ENCODE measurements around the gene FOXP1. TPM values are rescaled to one million over a fixed set of nuclear protein-coding genes. Genes with fewer than 3 reads are reported as not detected.

Gene FOXP1
- total and polyA plus RNA-seq, 2 donors (not counting 1 experiment from before 2014, with no cell fraction given), result 70.3 to 101 TPM

GRCh38 chr3:71565976-71566375 is 17.6 kb downstream of the FOXP1 start:
- no peaks in the 10 kb centered on the region for H3K9me3 ChIP-seq (ENCODE audit: control insufficient read depth, insufficient read depth, low read depth, low read length)
- H2AFZ ChIP-seq (ENCODE audit: low read length), result no peak overlapping the region
- H3K4me3 ChIP-seq (replicated peaks in 1 of 4; ENCODE audit: control extremely low read depth in 1 of 4, insufficient read depth in 1 of 4, low read depth in 3 of 4, low read length in 4 of 4), result no peak overlapping the region
- TF ChIP-seq EZH2 (IDR thresholded peaks at IDR 0.05; ENCODE audit: low read length, missing control alignments), result no peak
- TF ChIP-seq, protein P1, sequence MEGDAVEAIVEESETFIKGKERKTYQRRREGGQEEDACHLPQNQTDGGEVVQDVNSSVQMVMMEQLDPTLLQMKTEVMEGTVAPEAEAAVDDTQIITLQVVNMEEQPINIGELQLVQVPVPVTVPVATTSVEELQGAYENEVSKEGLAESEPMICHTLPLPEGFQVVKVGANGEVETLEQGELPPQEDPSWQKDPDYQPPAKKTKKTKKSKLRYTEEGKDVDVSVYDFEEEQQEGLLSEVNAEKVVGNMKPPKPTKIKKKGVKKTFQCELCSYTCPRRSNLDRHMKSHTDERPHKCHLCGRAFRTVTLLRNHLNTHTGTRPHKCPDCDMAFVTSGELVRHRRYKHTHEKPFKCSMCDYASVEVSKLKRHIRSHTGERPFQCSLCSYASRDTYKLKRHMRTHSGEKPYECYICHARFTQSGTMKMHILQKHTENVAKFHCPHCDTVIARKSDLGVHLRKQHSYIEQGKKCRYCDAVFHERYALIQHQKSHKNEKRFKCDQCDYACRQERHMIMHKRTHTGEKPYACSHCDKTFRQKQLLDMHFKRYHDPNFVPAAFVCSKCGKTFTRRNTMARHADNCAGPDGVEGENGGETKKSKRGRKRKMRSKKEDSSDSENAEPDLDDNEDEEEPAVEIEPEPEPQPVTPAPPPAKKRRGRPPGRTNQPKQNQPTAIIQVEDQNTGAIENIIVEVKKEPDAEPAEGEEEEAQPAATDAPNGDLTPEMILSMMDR (conservative IDR thresholded peaks at IDR 0.05 in 1 of 2, IDR thresholded peaks at IDR 0.05 in 1 of 2; ENCODE audit: low read depth in 1 of 2, low read length in 2 of 2), result no peak
- H3K4me1 ChIP-seq (ENCODE audit: control insufficient read depth, extremely low read depth, insufficient read depth, low read length), result no peaks in the 10 kb centered on the region
- no peak for DNase-seq (ENCODE audit: low read depth in 2 of 2)
- no peaks in the 10 kb centered on the region for H3K36me3 ChIP-seq (ENCODE audit: control insufficient read depth, insufficient read depth, low read length)
- no peaks in the 10 kb centered on the region for H4K20me1 ChIP-seq (ENCODE audit: control insufficient read depth, extremely low read depth, insufficient read depth, low read length)
- H3K4me2 ChIP-seq (ENCODE audit: extremely low read depth, insufficient read depth, low read length), result no peak overlapping the region
- no peaks in the 10 kb centered on the region for H3K79me2 ChIP-seq (ENCODE audit: control insufficient read depth, insufficient read depth, low read length)
- H3K9ac ChIP-seq (ENCODE audit: insufficient read depth, low read length), result no peak overlapping the region
- H3K27me3 ChIP-seq (ENCODE audit: control insufficient read depth, insufficient read depth, low read length), result no peaks in the 10 kb centered on the region
- H3K27ac ChIP-seq (ENCODE audit: insufficient read depth, low read length), result no peak overlapping the region

DNA sequence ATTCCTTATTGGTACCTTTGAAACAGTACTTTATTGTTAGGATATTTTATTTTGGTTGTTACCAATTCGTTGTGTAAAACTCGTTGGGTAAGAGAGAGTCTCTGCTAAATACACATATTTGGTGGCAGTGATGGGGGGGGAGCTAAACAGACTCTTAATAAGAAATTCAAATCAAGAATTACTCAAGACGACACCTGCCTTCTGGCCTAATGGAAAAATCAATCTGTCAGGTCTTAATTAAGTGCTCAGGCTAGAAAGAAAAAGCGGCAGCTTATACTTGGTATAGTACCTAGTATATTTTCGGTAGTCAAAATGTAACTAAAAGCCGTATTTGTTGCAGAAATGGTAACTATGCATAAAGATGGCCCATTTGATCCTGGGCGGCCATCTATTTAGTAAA is 18.2 kb downstream of the FOXP1 start:
- no peak for TF ChIP-seq EZH2 (IDR thresholded peaks at IDR 0.05; ENCODE audit: low read length, missing control alignments)
- TF ChIP-seq, protein P1 (conservative IDR thresholded peaks at IDR 0.05 in 1 of 2, IDR thresholded peaks at IDR 0.05 in 1 of 2; ENCODE audit: low read depth in 1 of 2, low read length in 2 of 2), result no peak
- Histone ChIP-seq H3K9me3 (ENCODE audit: control insufficient read depth, insufficient read depth, low read depth, low read length) (no peaks in the 10 kb centered on the region), H3K79me2 (ENCODE audit: control insufficient read depth, insufficient read depth, low read length) (no peaks in the 10 kb centered on the region), H3K9ac (ENCODE audit: insufficient read depth, low read length) (no peak overlapping the region), H3K4me1 (ENCODE audit: control insufficient read depth, extremely low read depth, insufficient read depth, low read length) (no peaks in the 10 kb centered on the region), H3K27ac (ENCODE audit: insufficient read depth, low read length) (no peak overlapping the region), H3K27me3 (ENCODE audit: control insufficient read depth, insufficient read depth, low read length) (no peaks in the 10 kb centered on the region), H3K4me3 (replicated peaks in 1 of 4; ENCODE audit: control extremely low read depth in 1 of 4, insufficient read depth in 1 of 4, low read depth in 3 of 4, low read length in 4 of 4) (no peak overlapping the region), H2AFZ (ENCODE audit: low read length) (no peak overlapping the region), H3K4me2 (ENCODE audit: extremely low read depth, insufficient read depth, low read length) (no peak overlapping the region), H3K36me3 (ENCODE audit: control insufficient read depth, insufficient read depth, low read length) (no peaks in the 10 kb centered on the region), H4K20me1 (ENCODE audit: control insufficient read depth, extremely low read depth, insufficient read depth, low read length) (no peaks in the 10 kb centered on the region)
- no peak for DNase-seq (ENCODE audit: low read depth in 2 of 2)

DNA sequence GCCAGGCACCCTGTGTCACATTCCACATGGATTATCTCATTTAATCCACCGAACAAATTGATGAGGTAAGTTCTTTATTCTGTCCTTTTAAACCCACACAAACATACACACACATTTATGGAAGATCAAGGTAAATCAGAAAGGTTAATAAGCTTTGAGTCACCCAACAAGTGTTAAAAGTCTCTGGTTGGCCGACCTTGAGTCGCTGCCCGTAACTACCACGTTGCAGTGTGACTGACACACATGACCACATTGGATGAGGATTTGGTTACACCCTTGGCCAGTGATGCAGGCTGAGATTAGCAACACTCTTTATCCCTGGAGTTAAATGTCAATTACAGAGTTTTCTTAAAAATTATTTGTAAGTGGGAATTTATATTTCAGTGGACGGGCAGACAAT is 19.2 kb downstream of the FOXP1 start:
- H3K9ac ChIP-seq (ENCODE audit: insufficient read depth, low read length), result no peak overlapping the region
- H4K20me1 ChIP-seq (ENCODE audit: control insufficient read depth, extremely low read depth, insufficient read depth, low read length), result no peaks in the 10 kb centered on the region
- no peaks in the 10 kb centered on the region for H3K27me3 ChIP-seq (ENCODE audit: control insufficient read depth, insufficient read depth, low read length)
- H3K9me3 ChIP-seq (ENCODE audit: control insufficient read depth, insufficient read depth, low read depth, low read length), result no peaks in the 10 kb centered on the region
- H3K4me1 ChIP-seq (ENCODE audit: control insufficient read depth, extremely low read depth, insufficient read depth, low read length), result no peaks in the 10 kb centered on the region
- DNase-seq (ENCODE audit: low read depth in 2 of 2), result peak in 1 of 2 donors; percentile 38
- no peaks in the 10 kb centered on the region for H3K36me3 ChIP-seq (ENCODE audit: control insufficient read depth, insufficient read depth, low read length)
- H3K79me2 ChIP-seq (ENCODE audit: control insufficient read depth, insufficient read depth, low read length), result no peaks in the 10 kb centered on the region
- TF ChIP-seq EZH2 (IDR thresholded peaks at IDR 0.05; ENCODE audit: low read length, missing control alignments), result no peak
- TF ChIP-seq, protein P1 (conservative IDR thresholded peaks at IDR 0.05 in 1 of 2, IDR thresholded peaks at IDR 0.05 in 1 of 2; ENCODE audit: low read depth in 1 of 2, low read length in 2 of 2), result no peak
- H2AFZ ChIP-seq (ENCODE audit: low read length), result no peak overlapping the region
- H3K27ac ChIP-seq (ENCODE audit: insufficient read depth, low read length), result no peak overlapping the region
- no peak overlapping the region for H3K4me3 ChIP-seq (replicated peaks in 1 of 4; ENCODE audit: control extremely low read depth in 1 of 4, insufficient read depth in 1 of 4, low read depth in 3 of 4, low read length in 4 of 4)
- H3K4me2 ChIP-seq (ENCODE audit: extremely low read depth, insufficient read depth, low read length), result no peak overlapping the region

Data from fibroblast of lung (primary cell).